GM18873 (cell line): ENCODE results near the gene PANX2.

ENCODE experiments used
- ATAC-seq: cut with Tn5 transposase; IDR thresholded peaks from one replicate; pipeline ENCODE4 v1.9.1; 2021; ENCODE audit warnings: mild to moderate bottlenecking, moderate library complexity, moderate number of reproducible peaks; ENCODE audit not compliant: unreplicated experiment, low FRiP score

Gene PANX2

DNA sequence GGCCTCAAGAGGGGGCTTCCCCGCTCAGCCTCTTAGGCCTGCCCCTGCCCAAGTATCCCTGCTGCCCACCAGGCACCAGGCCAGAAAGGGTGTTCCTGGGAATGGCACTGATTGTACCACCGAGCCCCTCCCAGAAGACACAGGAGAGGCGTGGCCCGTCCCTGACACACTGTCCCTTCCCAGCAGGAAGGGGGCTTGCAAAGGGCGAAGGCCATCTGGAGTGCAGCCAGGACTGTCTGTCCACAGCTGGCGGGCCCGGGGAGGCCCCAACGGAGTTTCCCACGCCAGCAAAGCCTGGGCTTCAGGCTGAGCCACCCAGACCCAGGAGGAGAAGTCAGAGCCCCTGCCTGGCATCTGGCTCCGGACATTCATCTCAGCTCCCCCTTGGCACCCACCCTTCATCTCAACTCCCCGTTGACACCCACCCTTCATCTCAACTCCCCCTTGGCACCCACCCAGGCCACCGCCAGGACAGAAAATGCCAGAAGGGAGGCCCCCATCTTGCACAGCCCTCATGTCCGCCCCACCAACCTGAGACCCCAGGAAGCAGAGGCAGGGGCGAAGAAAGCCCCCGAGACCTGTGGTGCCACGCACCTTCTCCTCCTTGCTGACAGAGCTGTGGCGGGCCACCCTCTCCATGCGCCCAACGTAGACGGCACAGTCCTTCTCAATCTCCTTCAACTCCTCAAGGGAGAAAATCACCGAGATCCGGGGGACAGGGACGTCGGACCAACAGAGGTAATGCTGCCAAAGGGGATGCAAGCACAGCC, 54.9 kb downstream of the PANX2 start:
- ATAC-seq, result no peak

DNA sequence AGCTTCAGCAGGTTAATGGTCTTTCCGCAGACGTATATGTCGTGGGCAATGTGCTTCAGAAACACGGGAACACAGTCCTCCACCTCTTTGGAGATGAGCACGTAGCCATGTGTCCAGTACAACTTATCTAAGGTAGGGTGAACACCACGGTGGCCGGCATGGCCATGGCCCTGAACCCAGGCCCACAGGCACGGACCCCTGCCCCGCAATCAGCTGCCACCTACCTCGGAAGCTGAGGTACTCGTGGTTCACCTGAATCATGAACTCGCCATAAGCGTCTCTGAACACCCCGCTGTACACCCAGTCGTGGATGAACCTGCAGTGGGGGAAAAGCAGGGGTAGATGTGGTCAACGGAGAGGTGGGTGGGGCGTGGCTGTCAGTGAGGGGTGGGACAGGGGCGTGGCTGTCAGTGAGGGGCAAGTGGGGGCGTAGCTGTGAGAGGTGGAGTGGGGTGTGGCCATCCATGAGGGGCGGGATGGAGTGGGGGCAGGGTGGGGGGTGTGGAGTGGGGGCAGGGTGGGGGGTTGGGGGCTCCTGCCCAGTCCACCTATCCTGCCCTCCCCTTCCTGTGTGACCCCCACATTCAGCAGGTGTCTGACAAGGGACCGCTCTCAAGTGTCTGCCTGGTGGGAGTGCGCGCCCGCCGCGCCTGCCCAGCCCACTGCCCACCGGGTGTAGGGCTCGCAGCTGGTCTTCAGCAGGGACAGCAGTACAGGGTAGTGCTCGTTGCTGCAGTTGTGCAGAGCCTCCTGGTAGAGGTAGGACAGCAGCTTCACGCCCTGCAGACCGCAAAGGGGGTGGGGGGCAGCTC, 55.7 kb downstream of the PANX2 start:
- ATAC-seq, result no peak

DNA sequence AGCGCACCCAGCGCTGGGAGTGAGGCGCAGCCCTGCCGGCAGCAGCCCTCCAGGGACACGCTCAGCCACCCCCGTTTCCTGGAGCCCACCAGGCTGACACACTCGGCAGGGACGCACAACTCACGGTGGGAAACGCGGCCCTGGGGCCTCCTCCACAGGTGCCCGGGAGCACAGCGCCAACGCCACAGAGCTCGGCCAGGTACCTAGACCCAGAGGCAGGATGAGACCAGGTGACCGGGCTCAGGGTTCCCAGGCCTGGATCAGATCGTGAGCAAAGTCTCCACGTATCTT, 56.3 kb downstream of the PANX2 start:
- no peak for ATAC-seq

DNA sequence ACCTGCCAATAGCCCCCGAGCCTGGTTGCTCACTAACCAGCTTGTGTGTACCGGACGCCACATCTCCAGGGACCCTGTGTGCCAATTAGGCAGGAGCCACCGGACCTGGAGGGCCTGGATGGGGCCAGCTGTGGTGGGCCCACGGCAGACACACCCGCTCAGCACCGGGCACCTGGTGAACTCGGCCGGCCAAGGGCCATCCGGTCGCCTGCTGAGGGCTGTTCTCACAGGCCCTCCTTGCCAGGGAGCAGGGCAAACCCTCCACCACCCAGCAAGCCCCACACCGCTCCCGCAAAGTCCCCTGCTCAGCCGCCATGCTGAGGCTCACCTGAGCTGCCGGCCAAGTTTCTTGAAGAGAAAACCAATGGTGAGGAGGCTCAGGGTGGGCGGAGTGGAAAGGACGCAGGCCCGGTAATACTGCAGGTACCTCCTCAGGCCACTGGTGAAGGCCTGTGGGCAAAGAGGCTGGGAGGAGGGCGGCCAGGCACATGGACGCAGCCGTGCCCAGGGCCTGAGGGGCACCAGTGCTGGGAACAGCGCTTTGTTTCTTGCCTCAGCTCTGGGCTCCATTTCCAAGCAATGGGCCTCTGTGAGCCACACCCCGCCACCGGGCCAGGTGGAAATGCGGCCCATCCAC, 57.2 kb downstream of the PANX2 start:
- no peak for ATAC-seq

DNA sequence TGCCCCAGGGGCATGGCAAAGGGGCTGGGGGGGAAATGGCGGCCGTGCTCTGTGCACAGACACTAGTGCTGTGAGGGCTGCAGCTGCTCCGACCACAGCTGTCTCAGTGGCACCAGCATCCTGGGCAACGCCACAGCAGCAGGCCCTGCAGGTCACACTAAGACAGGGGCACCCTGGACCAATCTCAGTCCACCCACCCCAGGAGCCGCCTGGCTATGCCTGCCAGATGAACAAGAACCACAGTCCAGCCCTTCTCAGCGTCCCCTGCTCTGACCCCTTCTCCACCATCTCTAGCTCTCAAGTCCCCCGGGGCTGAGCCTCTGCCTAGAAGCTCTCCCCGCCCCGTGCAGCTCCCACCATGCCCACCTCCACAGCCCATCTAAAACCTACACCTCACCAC, 57.8 kb downstream of the PANX2 start:
- no peak for ATAC-seq

DNA sequence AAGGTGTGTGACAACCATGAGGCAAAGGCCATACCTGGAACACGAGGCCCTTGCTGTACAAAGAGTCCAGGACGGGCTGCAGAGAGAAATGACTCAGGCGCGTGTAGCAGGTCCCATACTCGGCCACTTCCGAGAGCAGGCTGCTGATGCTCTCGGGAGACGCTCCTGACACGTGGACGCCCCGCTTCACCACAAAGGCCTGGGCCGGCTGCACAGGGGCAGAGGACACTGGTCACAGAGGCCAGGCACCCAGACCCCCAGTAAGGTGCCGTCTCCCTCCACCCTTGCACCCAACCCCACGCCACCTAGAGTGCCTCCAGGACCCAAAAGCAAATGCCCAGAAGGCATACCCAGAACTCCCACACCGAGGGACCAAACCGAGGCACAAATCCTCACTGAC, 58.8 kb downstream of the PANX2 start:
- ATAC-seq, result no peak
